Adrenal gland (tissue), 12 donors: ENCODE results near the gene RBP7. TPM values are rescaled to one million over a fixed set of nuclear protein-coding genes. Genes with fewer than 3 reads are reported as not detected.

ENCODE experiments used
- DNase-seq, 7 donors: peaks; one replicate each; pipeline ENCODE4 v3.0.0-alpha.2; 2019 to 2020
- H3K27ac ChIP-seq, 5 donors: fragments of 200-600 bp; sonication (generic) in 4 of 5; 1 replicate in 3 of 5; 2 replicates in 2 of 5; pipeline versions ENCODE4 v1.5.1 to v1.8.0; 2016 to 2020; ENCODE audit warnings: mild to moderate bottlenecking in 1 of 5
- H3K27me3 ChIP-seq: fragments of 200-600 bp; 2 replicates; pipeline ENCODE4 v1.8.0; 2021
- H3K36me3 ChIP-seq, 2 donors: fragments of 200-600 bp; replicated peaks in 1 of 2; 1 replicate in 1 of 2; 2 replicates in 1 of 2; pipeline versions ENCODE4 v1.5.1 to v1.8.0; 2018 to 2022
- H3K4me1 ChIP-seq, 2 donors: fragments of 200-600 bp; replicated peaks in 1 of 2; 1 replicate in 1 of 2; 2 replicates in 1 of 2; pipeline versions ENCODE4 v1.5.1 to v1.8.0; 2018 to 2021
- H3K4me3 ChIP-seq, 4 donors: fragments of 200-600 bp; sonication (generic) in 3 of 4; one replicate each; pipeline ENCODE4 v1.5.1; 2016 to 2018
- H3K9me3 ChIP-seq, 3 donors: fragments of 200-600 bp; sonication (generic) in 1 of 3; replicated peaks in 1 of 3; 1 replicate in 2 of 3; 2 replicates in 1 of 3; pipeline versions ENCODE4 v1.5.1 to v1.8.0; 2016 to 2021
- POLR2A ChIP-seq, 2 donors: fragments of 450-650 bp; IDR thresholded peaks; one replicate each; pipeline ENCODE4 v1.6.1; 2017; ENCODE audit warnings: antibody characterized with exemption in 2 of 2, mild to moderate bottlenecking in 2 of 2, moderate library complexity in 1 of 2
- WGBS, 4 donors: extraction: QIAGEN DNeasy Blood & Tissue Kit in 2 of 4; methylation state at CpG; one replicate each; pipeline versions ENCODE4 v1.1.5 to v1.1.7; 2013 to 2017; 5-methylcytosine and 5-hydroxymethylcytosine counted together
- intact Hi-C, 2 donors: fragments of 100-400 bp; cut with DNase I; formaldehyde crosslinking; loops; one replicate each; pipeline versions ENCODE4 v1.14.1 to v1.15.0; 2022 to 2023
- microRNA-seq, 3 donors: library from miRNA; unstranded; fragments of <30 nt; microRNA quantifications; one replicate each; pipeline ENCODE4, GENCODE V29; 2017 to 2020
- polyA plus RNA-seq, 3 donors: library from polyadenylated mRNA; stranded (reverse); fragments of 200-250 nt in 2 of 3; fragments of 350-450 nt in 1 of 3; fragmentation: Illumina TruSeq in 1 of 3; extraction: RNeasy Lipid Tissue Mini Kit (QIAGEN cat#74804) in 1 of 3; gene quantifications; one replicate each; pipeline ENCODE4 v1.2.3, GENCODE V29; 2013 to 2014
- small RNA-seq, 2 donors: library from RNA; depleted of rRNA; stranded (forward); fragments of <200 nt; gene quantifications; one replicate each; pipeline ENCODE3, GENCODE V24; 2016
- total RNA-seq, 9 donors: library from RNA; depleted of rRNA in 4 of 9; stranded (reverse); fragments of >200 nt in 4 of 9; fragments of 120-200 nt in 1 of 9; fragmentation: NEBNext Ultra II Directional in 1 of 9; extraction: Animal tissue kit (Norgen Biotek cat#: 25700) in 1 of 9; gene quantifications; one replicate each; pipeline versions ENCODE4 v1.1.0 to v1.2.4, GENCODE V29; 2013 to 2023
- TF ChIP-seq, protein P1 (sequence below), 6 experiments: fragments of 450-650 bp in 4 of 6; fragments of 200-600 bp in 2 of 6; sonication (generic) in 1 of 6; IDR thresholded peaks; 1 replicate in 5 of 6; 2 replicates in 1 of 6; pipeline versions ENCODE4 v1.5.1 to v1.8.0; 2016 to 2021; ENCODE audit warnings: antibody characterized with exemption in 6 of 6, mild to moderate bottlenecking in 2 of 6, moderate library complexity in 1 of 6
- donor health status: healthy with polysubstance abuse.
- donor health status: Bipolar disorder and iron deficiency.
- donor health status: DM: yes; HTN: yes; CAD: no.
- donor health status: DM: no; HTN: no; CAD: no.
- donor health status: DM: no; HTN: no; CAD: no.
- donor health status: DM: yes; HTN: yes; CAD: no.

The RBP7 gene
- total and polyA plus RNA-seq, 12 donors, result 1.4 to 52.6 (median 12.2) TPM

DNA sequence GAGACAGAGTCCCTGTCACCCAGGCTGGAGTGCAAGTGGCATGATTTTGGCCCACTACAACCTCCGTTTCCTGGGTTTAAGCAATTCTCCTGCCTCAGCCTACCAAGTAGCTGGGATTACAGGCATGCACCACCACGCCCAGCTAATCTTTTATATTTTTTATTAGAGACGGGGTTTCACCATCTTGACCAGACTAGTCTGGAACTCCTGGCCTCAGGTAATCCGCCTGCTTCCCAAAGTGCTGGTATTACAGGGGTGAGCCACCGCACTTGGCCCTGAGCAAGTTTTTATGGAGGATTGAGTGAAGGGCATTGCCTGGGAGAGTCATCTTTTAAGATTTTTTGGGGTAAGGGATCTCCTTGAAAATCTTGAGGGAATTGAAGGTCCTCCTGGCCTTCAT lies 64.2 kb downstream of the RBP7 start:
- WGBS, 4 donors, result 88 to 93% (median 91%) methylated on average over 5 of the region's 5 CpGs
- DNase-seq, result no peak
- H3K4me1 ChIP-seq, result peaks cover 20 to 46% of the 10 kb centered on the region in 2 donors
- H3K4me3 ChIP-seq, result no peak overlapping the region
- TF ChIP-seq, protein P1, sequence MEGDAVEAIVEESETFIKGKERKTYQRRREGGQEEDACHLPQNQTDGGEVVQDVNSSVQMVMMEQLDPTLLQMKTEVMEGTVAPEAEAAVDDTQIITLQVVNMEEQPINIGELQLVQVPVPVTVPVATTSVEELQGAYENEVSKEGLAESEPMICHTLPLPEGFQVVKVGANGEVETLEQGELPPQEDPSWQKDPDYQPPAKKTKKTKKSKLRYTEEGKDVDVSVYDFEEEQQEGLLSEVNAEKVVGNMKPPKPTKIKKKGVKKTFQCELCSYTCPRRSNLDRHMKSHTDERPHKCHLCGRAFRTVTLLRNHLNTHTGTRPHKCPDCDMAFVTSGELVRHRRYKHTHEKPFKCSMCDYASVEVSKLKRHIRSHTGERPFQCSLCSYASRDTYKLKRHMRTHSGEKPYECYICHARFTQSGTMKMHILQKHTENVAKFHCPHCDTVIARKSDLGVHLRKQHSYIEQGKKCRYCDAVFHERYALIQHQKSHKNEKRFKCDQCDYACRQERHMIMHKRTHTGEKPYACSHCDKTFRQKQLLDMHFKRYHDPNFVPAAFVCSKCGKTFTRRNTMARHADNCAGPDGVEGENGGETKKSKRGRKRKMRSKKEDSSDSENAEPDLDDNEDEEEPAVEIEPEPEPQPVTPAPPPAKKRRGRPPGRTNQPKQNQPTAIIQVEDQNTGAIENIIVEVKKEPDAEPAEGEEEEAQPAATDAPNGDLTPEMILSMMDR (IDR thresholded peaks at IDR 0.05), result no peak
- no peak for TF ChIP-seq POLR2A (IDR thresholded peaks at IDR 0.05)
- intact Hi-C loops, result no loop called here
- H3K36me3 ChIP-seq, result no peaks in the 10 kb centered on the region
- H3K27me3 ChIP-seq, result no peaks in the 10 kb centered on the region
- H3K27ac ChIP-seq, result no peak overlapping the region
- no peaks in the 10 kb centered on the region for H3K9me3 ChIP-seq

- intact Hi-C loops, result no loop called here
- WGBS, 4 donors, result 88 to 92% (median 89%) methylated on average over 7 of the region's 7 CpGs
- Histone ChIP-seq H3K27ac (no peak overlapping the region), H3K4me1 (peaks cover 21 to 43% of the 10 kb centered on the region in 2 donors), H3K4me3 (no peak overlapping the region), H3K36me3 (no peaks in the 10 kb centered on the region), H3K27me3 (no peaks in the 10 kb centered on the region), H3K9me3 (no peaks in the 10 kb centered on the region)
- no peak for TF ChIP-seq POLR2A (IDR thresholded peaks at IDR 0.05)
- TF ChIP-seq, protein P1 (IDR thresholded peaks at IDR 0.05), result no peak
- DNase-seq, result no peak
Measured at GRCh38 chr1:10063878-10064277, 66.8 kb downstream of the RBP7 start.

DNA sequence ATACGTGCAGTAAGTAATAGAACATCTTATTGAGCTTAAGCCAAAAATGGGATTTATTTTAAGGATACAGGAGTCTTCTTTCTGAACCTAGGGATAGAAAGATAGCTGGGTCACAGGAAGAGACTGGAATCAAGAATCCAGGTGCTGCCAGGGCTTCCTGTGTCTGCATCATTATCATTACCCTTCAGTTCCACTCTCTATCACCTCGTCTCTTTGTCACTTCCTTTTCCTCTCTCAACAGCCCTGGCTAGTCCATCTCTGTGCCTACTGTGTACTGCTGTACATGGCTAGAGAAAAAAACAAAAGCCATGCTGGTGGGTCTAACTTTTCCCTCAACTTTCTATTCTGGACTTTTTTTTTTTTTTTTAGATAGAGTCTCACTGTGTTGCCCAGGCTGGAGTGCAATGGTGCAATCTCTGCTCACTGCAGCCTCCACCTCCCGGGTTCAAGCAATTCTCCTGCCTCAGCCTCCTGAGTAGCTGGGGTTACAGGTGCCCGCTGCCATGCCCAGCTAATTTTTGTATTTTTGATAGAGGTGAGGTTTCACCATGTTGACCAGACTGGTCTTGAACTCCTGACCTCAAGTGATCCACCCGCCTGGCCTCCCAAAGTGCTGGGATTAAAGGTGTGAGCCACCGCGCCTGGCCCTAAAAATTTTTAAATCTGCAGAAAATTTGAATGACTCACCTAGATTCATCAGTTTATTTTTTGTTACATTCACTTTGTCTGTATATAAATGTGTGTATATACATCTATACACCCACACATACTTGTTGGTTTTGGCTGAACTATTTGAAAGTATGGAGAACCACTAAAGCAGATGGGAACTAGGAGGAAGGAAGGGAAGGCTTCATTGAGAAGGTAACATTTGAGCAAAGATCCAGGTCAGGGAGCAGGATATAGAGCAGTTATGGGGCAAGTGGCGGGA lies 67.7 kb downstream of the RBP7 start:
- no peaks in the 10 kb centered on the region for H3K27me3 ChIP-seq
- intact Hi-C loops, result no loop called here
- no peak for TF ChIP-seq POLR2A (IDR thresholded peaks at IDR 0.05)
- TF ChIP-seq, protein P1 (IDR thresholded peaks at IDR 0.05), result no peak
- no peak overlapping the region for H3K4me3 ChIP-seq
- peaks cover 21 to 45% of the 10 kb centered on the region in 2 donors for H3K4me1 ChIP-seq
- no peak for DNase-seq
- WGBS, 4 donors, result 87 to 91% (median 90%) methylated on average over 8 of the region's 8 CpGs
- H3K9me3 ChIP-seq, result no peaks in the 10 kb centered on the region
- H3K36me3 ChIP-seq, result no peaks in the 10 kb centered on the region
- H3K27ac ChIP-seq, result peak overlapping the region in 2 of 5 donors; percentile 62 to 91

DNA sequence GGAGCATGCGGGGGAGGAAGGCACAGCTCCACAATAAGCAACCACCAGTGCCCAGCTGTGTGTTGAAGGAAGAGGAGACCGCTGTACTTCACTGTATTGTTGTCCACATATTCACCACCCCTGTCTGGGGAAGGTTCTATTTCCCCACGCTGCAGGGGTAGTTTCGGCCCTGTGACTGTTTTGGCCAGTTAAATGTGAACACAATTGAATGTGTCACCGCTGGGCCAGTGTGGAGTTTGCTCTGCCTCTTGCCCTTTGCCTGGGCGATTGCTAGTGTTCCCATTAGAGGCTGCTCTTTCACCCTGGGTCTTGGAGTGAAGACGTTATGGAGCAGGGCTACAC lies 68.3 kb downstream of the RBP7 start:
- WGBS, 4 donors, result 54 to 71% (median 62%) methylated on average over 7 of the region's 7 CpGs
- Histone ChIP-seq H3K27ac (peak overlapping the region in 2 of 5 donors; percentile 62 to 91), H3K4me1 (peaks cover 21 to 45% of the 10 kb centered on the region in 2 donors)

More for the DNA sequence above, 68.3 kb downstream of the RBP7 start:
- no peaks in the 10 kb centered on the region for H3K9me3 ChIP-seq
- no peak for TF ChIP-seq POLR2A (IDR thresholded peaks at IDR 0.05)
- TF ChIP-seq, protein P1 (IDR thresholded peaks at IDR 0.05), result no peak
- intact Hi-C loops, result no loop called here
- H3K4me3 ChIP-seq, result no peak overlapping the region
- no peaks in the 10 kb centered on the region for H3K27me3 ChIP-seq
- no peaks in the 10 kb centered on the region for H3K36me3 ChIP-seq
- DNase-seq, result peak in 6 of 7 donors; percentile 27 to 66 (median 47)

Small RNA genes within 50 kb of the gene (microRNA-seq; reads per million reads assigned to microRNA genes)
- gene MIR5697, result 0 to 1.3 (median 0.38) reads per million in 3 donors

Small RNA genes within 50 kb of the gene (small RNA-seq; reads per million reads assigned to genes)
- gene MIR5697, result 0 reads per million in 2 donors

Other genes starting within 250 kb of the RBP7 start
- gene CLSTN1, start 173.3 kb upstream of the RBP7 start, total RNA-seq, result 100 to 1,000 TPM in 2 of 9 donors, 10 to 100 TPM in 7; 50.7 to 106 (median 83.0) TPM
- 10 to 100 TPM; 48.8 to 74.3 (median 67.0) TPM for gene CLSTN1, start 173.3 kb upstream of the RBP7 start, polyA plus RNA-seq
- gene CTNNBIP1, start 87.0 kb upstream of the RBP7 start, total RNA-seq, result 10 to 100 TPM; 12.5 to 26.9 (median 19.7) TPM
- gene CTNNBIP1, start 87.0 kb upstream of the RBP7 start, polyA plus RNA-seq, result 10 to 100 TPM in 1 of 3 donors, 1 to 10 TPM in 2; 6.8 to 12.0 (median 8.0) TPM
- gene LZIC, start 53.8 kb upstream of the RBP7 start, total RNA-seq, result 10 to 100 TPM; 22.3 to 40.3 (median 30.6) TPM
- gene LZIC, start 53.8 kb upstream of the RBP7 start, polyA plus RNA-seq, result 10 to 100 TPM in 2 of 3 donors, 1 to 10 TPM in 1; 6.5 to 42.9 (median 13.3) TPM
- 10 to 100 TPM in 7 of 9 donors, 1 to 10 TPM in 2; 7.5 to 27.1 (median 13.3) TPM for gene NMNAT1, start 53.8 kb upstream of the RBP7 start, total RNA-seq
- gene NMNAT1, start 53.8 kb upstream of the RBP7 start, polyA plus RNA-seq, result 10 to 100 TPM in 1 of 3 donors, 1 to 10 TPM in 2; 5.6 to 19.7 (median 8.1) TPM
- 10 to 100 TPM; 34.5 to 87.1 (median 61.7) TPM for gene UBE4B, start 35.7 kb downstream of the RBP7 start, total RNA-seq
- gene UBE4B, start 35.7 kb downstream of the RBP7 start, polyA plus RNA-seq, result 10 to 100 TPM; 18.7 to 33.6 (median 19.0) TPM
- 10 to 100 TPM; 34.1 to 67.2 (median 51.4) TPM for gene KIF1B, start 213.3 kb downstream of the RBP7 start, total RNA-seq
- 10 to 100 TPM; 12.9 to 35.8 (median 16.1) TPM for gene KIF1B, start 213.3 kb downstream of the RBP7 start, polyA plus RNA-seq